GM18951 (cell line): ENCODE data around the gene MSI2.

Experiments used
- POLR2A ChIP-seq: IDR thresholded peaks from 4 replicates; pipeline ENCODE4 v1.6.1; 2011; ENCODE audit warnings: mild to moderate bottlenecking; ENCODE audit not compliant: insufficient read length, insufficient read depth; ENCODE audit errors: extremely low read depth
- in situ Hi-C: fragments of 300-500 bp; cut with MboI; formaldehyde crosslinking; loops from one replicate; pipeline ENCODE4 v1.12.0; 2022; ENCODE audit warnings: low sequenced_read_pairs, mixed read lengths, inconsistent platforms; ENCODE audit not compliant: unreplicated experiment

MSI2 gene

GRCh38 chr17:57281887-57282286 lies 25.6 kb downstream of the MSI2 start:
- TF ChIP-seq POLR2A = no peak
- in situ Hi-C loops = no loop called here

GRCh38 chr17:57282296-57282695 lies 26.0 kb downstream of the MSI2 start:
- in situ Hi-C loops = no loop called here
- TF ChIP-seq POLR2A = no peak

- TF ChIP-seq POLR2A = no peak
- in situ Hi-C loops = no loop called here
Measured at GRCh38 chr17:57283203-57283971, 27.1 kb downstream of the MSI2 start.

DNA sequence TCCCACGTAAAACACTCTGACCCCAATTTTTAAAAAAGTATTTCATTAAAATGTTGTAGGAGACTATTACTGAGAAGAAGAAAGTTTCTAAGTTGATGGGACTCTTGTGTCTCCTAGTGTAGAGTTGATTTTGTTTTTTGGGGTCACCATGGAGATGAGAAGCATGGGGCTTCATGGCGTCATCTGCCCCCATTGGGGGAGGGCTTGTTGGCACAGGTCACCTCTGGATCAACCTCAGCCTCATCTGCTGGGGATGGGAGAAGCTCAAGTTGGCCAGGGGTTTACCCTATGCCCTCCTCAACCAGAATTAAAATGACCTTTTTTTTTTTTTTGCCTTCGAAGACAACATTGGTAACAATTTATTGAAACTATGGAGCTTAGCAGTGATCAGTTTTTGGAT lies 28.3 kb downstream of the MSI2 start:
- in situ Hi-C loops = no loop called here
- no peak for TF ChIP-seq POLR2A

DNA sequence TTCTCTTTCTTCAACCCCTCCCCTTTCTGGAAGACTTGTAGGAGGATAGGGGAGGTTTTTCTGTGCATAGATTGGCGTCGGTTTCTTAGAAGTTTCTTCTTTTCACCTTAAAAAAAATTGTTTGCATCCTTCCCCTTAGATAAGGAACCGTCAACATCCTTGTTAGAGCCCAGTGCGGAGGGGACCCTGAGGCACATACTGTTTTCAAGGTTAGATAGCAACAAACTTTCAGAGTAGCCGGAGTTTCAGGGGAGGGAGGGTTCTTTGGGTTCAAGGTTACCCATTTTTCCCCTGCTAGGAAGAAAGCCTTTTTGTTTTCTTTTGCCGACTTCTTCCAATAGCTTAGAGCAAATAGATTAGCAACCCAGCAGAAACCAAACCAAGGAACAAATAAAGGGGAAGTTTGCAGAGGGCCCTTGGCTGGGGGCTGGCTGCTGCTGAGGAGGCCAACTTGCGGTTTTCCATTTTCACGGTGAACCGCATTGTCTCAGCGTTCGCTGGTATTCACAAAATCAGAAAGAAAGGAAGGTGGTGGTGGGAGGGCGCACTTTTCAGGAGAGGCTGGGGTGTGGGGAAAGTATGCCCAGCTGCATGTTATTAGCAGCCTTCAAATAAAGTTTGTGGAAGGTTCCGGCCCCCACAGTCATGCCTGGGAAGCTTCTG lies 28.8 kb downstream of the MSI2 start:
- in situ Hi-C loops = no loop called here

GRCh38 chr17:57285701-57286100 lies 29.4 kb downstream of the MSI2 start:
- in situ Hi-C loops = no loop called here
- no peak for TF ChIP-seq POLR2A

More for the DNA sequence above, 28.8 kb downstream of the MSI2 start:
- no peak for TF ChIP-seq POLR2A

GRCh38 chr17:57286399-57287105 lies 30.2 kb downstream of the MSI2 start:
- TF ChIP-seq POLR2A = no peak
- in situ Hi-C loops = no loop called here

GRCh38 chr17:57288040-57288772 lies 31.9 kb downstream of the MSI2 start:
- in situ Hi-C loops = no loop called here
- no peak for TF ChIP-seq POLR2A

DNA sequence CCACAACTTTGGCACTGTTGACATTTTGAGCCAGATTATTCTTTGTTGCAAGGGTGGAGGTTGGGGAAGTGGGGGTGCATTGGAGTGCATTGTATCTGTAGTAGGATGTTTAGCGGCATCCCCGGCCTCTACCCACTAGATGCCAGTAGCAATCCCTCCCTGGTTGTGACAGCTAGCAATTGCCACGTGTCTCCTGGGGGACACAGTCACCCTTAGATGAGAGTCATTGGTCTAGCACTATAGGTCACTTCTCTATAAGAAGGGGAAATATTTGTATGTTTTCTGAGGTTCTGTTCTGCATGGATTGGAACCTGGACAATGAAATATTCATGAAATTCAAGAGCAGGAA lies 32.4 kb downstream of the MSI2 start:
- TF ChIP-seq POLR2A = no peak
- in situ Hi-C loops = no loop called here

GRCh38 chr17:57289130-57289529 lies 32.8 kb downstream of the MSI2 start:
- no peak for TF ChIP-seq POLR2A
- in situ Hi-C loops = no loop called here

GRCh38 chr17:57289613-57290012 lies 33.3 kb downstream of the MSI2 start:
- in situ Hi-C loops = no loop called here
- TF ChIP-seq POLR2A = no peak

DNA sequence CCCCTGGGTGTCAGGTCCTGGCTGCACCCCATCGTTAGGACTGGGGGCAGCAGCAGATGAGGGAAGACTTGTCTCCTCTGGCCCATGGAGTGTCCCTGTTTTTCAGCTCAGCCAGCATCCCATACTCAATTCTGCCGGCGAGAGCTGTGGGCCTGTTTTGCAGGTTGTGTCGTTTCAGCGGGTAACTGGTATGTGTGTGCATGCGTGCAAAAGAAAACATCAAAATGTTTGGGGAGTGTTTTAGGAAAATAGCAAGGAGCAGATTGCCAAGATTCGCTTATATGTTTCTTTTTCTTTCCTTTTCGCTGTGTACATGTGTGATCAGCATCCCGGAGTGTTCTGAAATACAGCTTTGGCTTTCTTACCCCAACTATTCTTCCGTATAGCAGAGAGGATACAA lies 34.7 kb downstream of the MSI2 start:
- in situ Hi-C loops = no loop called here
- no peak for TF ChIP-seq POLR2A

DNA sequence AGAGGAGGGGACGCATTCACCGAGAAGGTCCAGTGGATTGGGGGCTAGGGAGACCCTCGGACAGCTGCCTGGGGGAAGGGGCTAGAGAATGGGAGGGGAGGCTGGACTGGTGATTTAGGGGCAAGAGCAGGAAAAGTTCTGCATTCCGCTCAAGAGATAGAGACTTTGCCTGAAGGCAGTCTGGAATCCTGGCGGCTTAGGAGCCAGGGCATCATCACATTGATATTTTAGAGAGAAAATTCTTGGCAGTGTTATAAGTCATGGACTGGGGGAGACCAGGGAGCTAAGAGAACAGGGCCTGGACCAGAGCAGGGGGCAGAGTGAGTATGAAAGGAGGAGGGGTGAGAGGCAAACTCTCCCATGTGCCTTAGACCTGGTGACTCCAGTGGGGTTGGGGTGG lies 35.8 kb downstream of the MSI2 start:
- TF ChIP-seq POLR2A = no peak

More for the DNA sequence above, 35.8 kb downstream of the MSI2 start:
- in situ Hi-C loops = no loop called here
